ENCODE data around the gene THPO. TPM values are rescaled to one million over a fixed set of nuclear protein-coding genes. Genes with fewer than 3 reads are reported as not detected.

Gene THPO
- total and polyA plus RNA-seq, 10 of the 15 experiments (the other 5 are each of a cell fraction or from before 2014, with no cell fraction given): not detected

DNA sequence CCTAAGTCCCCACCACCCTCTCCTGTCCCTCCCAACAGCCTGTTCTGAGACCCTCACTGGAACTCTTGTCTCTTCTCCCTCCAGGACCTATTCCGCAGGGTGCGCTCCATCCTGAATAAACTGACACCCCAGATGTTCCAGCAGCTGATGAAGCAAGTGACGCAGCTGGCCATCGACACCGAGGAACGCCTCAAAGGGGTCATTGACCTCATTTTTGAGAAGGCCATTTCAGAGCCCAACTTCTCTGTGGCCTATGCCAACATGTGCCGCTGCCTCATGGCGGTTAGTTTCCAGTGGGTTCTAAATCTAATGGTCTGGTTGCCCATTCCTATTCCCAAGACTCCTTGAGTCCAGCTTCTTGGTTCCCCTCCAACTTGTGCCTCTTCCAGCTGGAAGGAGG, 54.3 kb downstream of the THPO start (continued):
- TF ChIP-seq IKZF2 (IDR thresholded peaks at IDR 0.05) (no peak), LARP7 (IDR thresholded peaks at IDR 0.05) (no peak)

DNA sequence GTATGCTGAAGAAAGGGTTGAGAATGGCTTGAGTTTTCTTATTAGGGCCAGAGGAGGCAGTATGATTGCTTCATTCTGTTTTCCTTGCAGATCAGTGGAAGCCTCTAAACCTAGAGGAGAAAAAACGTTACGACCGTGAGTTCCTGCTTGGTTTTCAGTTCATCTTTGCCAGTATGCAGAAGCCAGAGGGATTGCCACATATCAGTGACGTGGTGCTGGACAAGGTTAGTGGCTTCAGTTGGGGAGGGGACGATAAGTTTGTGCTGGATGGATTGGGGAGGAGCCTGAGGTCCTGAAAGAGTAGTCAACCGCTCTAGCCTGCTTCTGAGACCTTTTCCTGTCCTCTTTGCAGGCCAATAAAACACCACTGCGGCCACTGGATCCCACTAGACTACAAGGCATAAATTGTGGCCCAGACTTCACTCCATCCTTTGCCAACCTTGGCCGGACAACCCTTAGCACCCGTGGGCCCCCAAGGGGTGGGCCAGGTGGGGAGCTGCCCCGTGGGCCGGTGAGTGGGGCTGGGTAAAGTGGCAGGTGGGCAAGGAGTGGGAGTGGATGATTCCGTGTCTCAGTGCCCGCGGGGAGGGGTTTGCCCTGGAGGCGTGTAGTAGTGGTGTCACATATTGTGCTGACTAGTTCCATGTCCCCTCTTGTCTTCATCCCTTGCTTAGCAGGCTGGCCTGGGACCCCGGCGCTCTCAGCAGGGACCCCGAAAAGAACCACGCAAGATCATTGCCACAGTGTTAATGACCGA, 55.1 kb downstream of the THPO start:
- CTCF ChIA-PET: no interaction called here
- in situ Hi-C loops (cut with MboI): no loop called here

More for the DNA sequence above, 55.1 kb downstream of the THPO start:
- no peak overlapping the region for H2AFZ ChIP-seq (ENCODE audit: control insufficient read depth, low read depth, low read length)
- H3K27me3 ChIP-seq (replicated peaks in 1 of 2; ENCODE audit: control insufficient read depth in 2 of 2, insufficient read depth in 2 of 2, low read length in 1 of 2): no peaks in the 10 kb centered on the region
- H3K4me1 ChIP-seq (ENCODE audit: control insufficient read depth, insufficient read depth, low read length): no peaks in the 10 kb centered on the region; the same call in 1 of the 2 replicates
- ChIA-PET SMC1A (ENCODE audit: uncharacterized antibody, unreplicated experiment) (interaction anchor here (0.6 kb wide), 1 partner anchor 229 kb away, joined by 3 read pairs; no protein-coding TSS in a partner anchor), POLR2A (no interaction called here), RAD21 (ENCODE audit: unreplicated experiment) (no interaction called here)
- H3K27ac ChIP-seq (ENCODE audit: control insufficient read depth, insufficient read depth): no peak overlapping the region
- H3K9ac ChIP-seq (ENCODE audit: control insufficient read depth, insufficient read depth, low read length): no peak overlapping the region
- TF ChIP-seq POLR2AphosphoS5 (IDR thresholded peaks at IDR 0.05; ENCODE audit: low read length): 0 out of 2 replicates have a peak, but pooled peaks have one; percentile 41
- no peak for TF ChIP-seq IRF3 (IDR thresholded peaks at IDR 0.05)
- peak; percentile 43; the same call in 1 of the 2 replicates for TF ChIP-seq POLR2A (IDR thresholded peaks at IDR 0.05; ENCODE audit: low read depth, low read length)
- ATAC-seq: no peak
- no peak overlapping the region for H3K4me2 ChIP-seq (ENCODE audit: control insufficient read depth, insufficient read depth)
- intact Hi-C loops (cut with micrococcal nuclease; ENCODE audit: unreplicated experiment): no loop called here
- H3K9me3 ChIP-seq (replicated peaks; ENCODE audit: control insufficient read depth, insufficient read depth, low read length): no peaks in the 10 kb centered on the region
- no peak for FAIRE-seq
- H3K79me2 ChIP-seq (ENCODE audit: control insufficient read depth, insufficient read depth, low read length): peaks cover 25% of the 10 kb centered on the region
- H3K36me3 ChIP-seq (ENCODE audit: control insufficient read depth in 2 of 2, insufficient read depth in 2 of 2, low read length in 1 of 2): peaks cover 68 to 76% of the 10 kb centered on the region in 2 experiments
- WGBS (ENCODE audit: insufficient coverage, insufficient replicate concordance, low lambda C conversion rate, missing lambda C conversion rate): 91% methylated on average over 20 of the region's 20 CpGs
- H3K4me3 ChIP-seq: no peak overlapping the region
- DNase-seq (ENCODE audit: low read depth, low spot score): no peak
- H4K20me1 ChIP-seq (ENCODE audit: control insufficient read depth, insufficient read depth): no peaks in the 10 kb centered on the region; the same call in none of the 2 replicates
- TSS peak; percentile 41 for BruUV-seq (replicated peaks)

Small RNA genes lying within 50 kb of the gene (small RNA-seq; reads per million reads assigned to genes)
- gene SNORD66: 990 reads per million, percentile 100 among the genes with 10 or more reads in this experiment

Other genes starting within 250 kb of the THPO start
Only the 7 nearest of the 16 such genes appear.
- not detected in 2 replicates for gene ECE2, start 102.2 kb downstream of the THPO start, total RNA-seq (2014; rRNA removed)
- not detected in 2 replicates for gene ECE2, start 102.2 kb downstream of the THPO start, total RNA-seq (2014; rRNA removed; fragmentation: Illumina TruSeq; extraction: Trizol)
- gene ECE2, start 102.2 kb downstream of the THPO start, total RNA-seq (2021): not detected in 2 replicates
- not detected in 2 replicates for gene ECE2, start 102.2 kb downstream of the THPO start, polyA plus RNA-seq (2011; rRNA removed)
- not detected in 2 replicates for gene ECE2, start 102.2 kb downstream of the THPO start, polyA plus RNA-seq (2014; fragmentation: Illumina TruSeq; extraction: Trizol)
- not detected for gene ECE2, start 102.2 kb downstream of the THPO start, polyA plus RNA-seq (2014; fragmentation: Nextera tagmentation; extraction: Ambion mirVana)
- not detected in 2 replicates for gene ECE2, start 102.2 kb downstream of the THPO start, polyA plus RNA-seq (2014; rRNA removed)
- gene ECE2, start 102.2 kb downstream of the THPO start, polyA plus RNA-seq (2016; fragmentation: Nextera tagmentation; extraction: Ambion mirVana): not detected
- 247 and 268 TPM in 2 replicates for gene PSMD2, start 79.0 kb downstream of the THPO start, total RNA-seq (2014; rRNA removed)
- gene PSMD2, start 79.0 kb downstream of the THPO start, total RNA-seq (2014; rRNA removed; fragmentation: Illumina TruSeq; extraction: Trizol): 167 and 176 TPM in 2 replicates
- gene PSMD2, start 79.0 kb downstream of the THPO start, total RNA-seq (2021): 225 and 235 TPM in 2 replicates
- 94.2 and 168 TPM in 2 replicates for gene PSMD2, start 79.0 kb downstream of the THPO start, polyA plus RNA-seq (2011; rRNA removed)
- 144 and 205 TPM in 2 replicates for gene PSMD2, start 79.0 kb downstream of the THPO start, polyA plus RNA-seq (2014; fragmentation: Illumina TruSeq; extraction: Trizol)
- 100 to 1,000 TPM; 103 to 111 TPM for gene PSMD2, start 79.0 kb downstream of the THPO start, polyA plus RNA-seq (2014; fragmentation: Nextera tagmentation; extraction: Ambion mirVana)
- 188 and 189 TPM in 2 replicates for gene PSMD2, start 79.0 kb downstream of the THPO start, polyA plus RNA-seq (2014; rRNA removed)
- gene PSMD2, start 79.0 kb downstream of the THPO start, polyA plus RNA-seq (2016; fragmentation: Nextera tagmentation; extraction: Ambion mirVana): 100 to 1,000 TPM; 471 to 515 TPM
- gene EIF4G1, start 63.6 kb downstream of the THPO start, total RNA-seq (2014; rRNA removed): 228 and 252 TPM in 2 replicates
- 122 and 128 TPM in 2 replicates for gene EIF4G1, start 63.6 kb downstream of the THPO start, total RNA-seq (2014; rRNA removed; fragmentation: Illumina TruSeq; extraction: Trizol)
- 454 and 462 TPM in 2 replicates for gene EIF4G1, start 63.6 kb downstream of the THPO start, total RNA-seq (2021)
- 62.1 and 222 TPM in 2 replicates for gene EIF4G1, start 63.6 kb downstream of the THPO start, polyA plus RNA-seq (2011; rRNA removed)
- gene EIF4G1, start 63.6 kb downstream of the THPO start, polyA plus RNA-seq (2014; fragmentation: Illumina TruSeq; extraction: Trizol): 153 and 254 TPM in 2 replicates
- 10 to 100 TPM in 1 of 2 experiments, 1 to 10 TPM in 1; 5.7 to 12.9 TPM for gene EIF4G1, start 63.6 kb downstream of the THPO start, polyA plus RNA-seq (2014; fragmentation: Nextera tagmentation; extraction: Ambion mirVana)
- 210 and 265 TPM in 2 replicates for gene EIF4G1, start 63.6 kb downstream of the THPO start, polyA plus RNA-seq (2014; rRNA removed)
- gene EIF4G1, start 63.6 kb downstream of the THPO start, polyA plus RNA-seq (2016; fragmentation: Nextera tagmentation; extraction: Ambion mirVana): 100 to 1,000 TPM; 281 to 283 TPM
- gene FAM131A, start 40.6 kb downstream of the THPO start, total RNA-seq (2014; rRNA removed): 4.0 and 4.5 TPM in 2 replicates
- 1.4 and 1.9 TPM in 2 replicates for gene FAM131A, start 40.6 kb downstream of the THPO start, total RNA-seq (2014; rRNA removed; fragmentation: Illumina TruSeq; extraction: Trizol)
- gene FAM131A, start 40.6 kb downstream of the THPO start, total RNA-seq (2021): 3.0 and 5.0 TPM in 2 replicates
- 0.17 and 0.42 TPM in 2 replicates for gene FAM131A, start 40.6 kb downstream of the THPO start, polyA plus RNA-seq (2011; rRNA removed)
- gene FAM131A, start 40.6 kb downstream of the THPO start, polyA plus RNA-seq (2014; fragmentation: Illumina TruSeq; extraction: Trizol): 0.74 and 1.4 TPM in 2 replicates
- gene FAM131A, start 40.6 kb downstream of the THPO start, polyA plus RNA-seq (2014; fragmentation: Nextera tagmentation; extraction: Ambion mirVana): under 1 TPM; 0.31 to 0.47 TPM
- gene FAM131A, start 40.6 kb downstream of the THPO start, polyA plus RNA-seq (2014; rRNA removed): 4.5 and 5.1 TPM in 2 replicates
- gene FAM131A, start 40.6 kb downstream of the THPO start, polyA plus RNA-seq (2016; fragmentation: Nextera tagmentation; extraction: Ambion mirVana): 1 to 10 TPM; 1.0 to 1.7 TPM
- 1.4 and 1.5 TPM in 2 replicates for gene CLCN2, start 16.6 kb downstream of the THPO start, total RNA-seq (2014; rRNA removed)
- gene CLCN2, start 16.6 kb downstream of the THPO start, total RNA-seq (2014; rRNA removed; fragmentation: Illumina TruSeq; extraction: Trizol): 0.85 and 1.0 TPM in 2 replicates
- 1.7 and 2.6 TPM in 2 replicates for gene CLCN2, start 16.6 kb downstream of the THPO start, total RNA-seq (2021)
- gene CLCN2, start 16.6 kb downstream of the THPO start, polyA plus RNA-seq (2011; rRNA removed): 0.22 and 0.80 TPM in 2 replicates
- 0.89 and 1.1 TPM in 2 replicates for gene CLCN2, start 16.6 kb downstream of the THPO start, polyA plus RNA-seq (2014; fragmentation: Illumina TruSeq; extraction: Trizol)
- gene CLCN2, start 16.6 kb downstream of the THPO start, polyA plus RNA-seq (2014; fragmentation: Nextera tagmentation; extraction: Ambion mirVana): under 1 TPM in 1 of 2 experiments, not detected in 1; 0.13 TPM
- 2.4 and 2.5 TPM in 2 replicates for gene CLCN2, start 16.6 kb downstream of the THPO start, polyA plus RNA-seq (2014; rRNA removed)
- gene CLCN2, start 16.6 kb downstream of the THPO start, polyA plus RNA-seq (2016; fragmentation: Nextera tagmentation; extraction: Ambion mirVana): under 1 TPM; 0.73 to 0.79 TPM
- gene POLR2H, start 16.5 kb downstream of the THPO start, total RNA-seq (2014; rRNA removed): 101 and 110 TPM in 2 replicates
- gene POLR2H, start 16.5 kb downstream of the THPO start, total RNA-seq (2014; rRNA removed; fragmentation: Illumina TruSeq; extraction: Trizol): 105 and 110 TPM in 2 replicates
- 74.2 and 81.1 TPM in 2 replicates for gene POLR2H, start 16.5 kb downstream of the THPO start, total RNA-seq (2021)
- 295 and 342 TPM in 2 replicates for gene POLR2H, start 16.5 kb downstream of the THPO start, polyA plus RNA-seq (2011; rRNA removed)
- 112 and 141 TPM in 2 replicates for gene POLR2H, start 16.5 kb downstream of the THPO start, polyA plus RNA-seq (2014; fragmentation: Illumina TruSeq; extraction: Trizol)
- gene POLR2H, start 16.5 kb downstream of the THPO start, polyA plus RNA-seq (2014; fragmentation: Nextera tagmentation; extraction: Ambion mirVana): 100 to 1,000 TPM; 356 to 357 TPM
- gene POLR2H, start 16.5 kb downstream of the THPO start, polyA plus RNA-seq (2014; rRNA removed): 134 and 136 TPM in 2 replicates
- 100 to 1,000 TPM; 146 TPM for gene POLR2H, start 16.5 kb downstream of the THPO start, polyA plus RNA-seq (2016; fragmentation: Nextera tagmentation; extraction: Ambion mirVana)
- not detected in 2 replicates for gene CHRD, start 1.8 kb upstream of the THPO start, total RNA-seq (2014; rRNA removed)
- not detected in 2 replicates for gene CHRD, start 1.8 kb upstream of the THPO start, total RNA-seq (2014; rRNA removed; fragmentation: Illumina TruSeq; extraction: Trizol)
- 0.32 TPM in 1 of 2 replicates, not detected in the other for gene CHRD, start 1.8 kb upstream of the THPO start, total RNA-seq (2021)
- gene CHRD, start 1.8 kb upstream of the THPO start, polyA plus RNA-seq (2011; rRNA removed): not detected in 2 replicates
- not detected in 2 replicates for gene CHRD, start 1.8 kb upstream of the THPO start, polyA plus RNA-seq (2014; fragmentation: Illumina TruSeq; extraction: Trizol)
- not detected for gene CHRD, start 1.8 kb upstream of the THPO start, polyA plus RNA-seq (2014; fragmentation: Nextera tagmentation; extraction: Ambion mirVana)
- gene CHRD, start 1.8 kb upstream of the THPO start, polyA plus RNA-seq (2014; rRNA removed): not detected in 2 replicates
- not detected for gene CHRD, start 1.8 kb upstream of the THPO start, polyA plus RNA-seq (2016; fragmentation: Nextera tagmentation; extraction: Ambion mirVana)